Transverse colon (tissue), 4 donors: ENCODE measurements around the gene HMX3. TPM values are rescaled to one million over a fixed set of nuclear protein-coding genes. Genes with fewer than 3 reads are reported as not detected.

Source experiments
- DNase-seq: peaks from one replicate; pipeline ENCODE4 v3.0.0-alpha.2; 2019
- H3K27ac ChIP-seq, 4 donors: fragments of 200-600 bp; sonication (generic); 2 replicates each; pipeline ENCODE4 v1.5.1; 2016 to 2018; ENCODE audit warnings: inconsistent platforms in 4 of 4
- H3K27me3 ChIP-seq: fragments of 200-600 bp; sonication (generic); 2 replicates; pipeline ENCODE4 v1.5.1; 2017; ENCODE audit warnings: inconsistent platforms
- H3K36me3 ChIP-seq, 4 donors: fragments of 200-600 bp; sonication (generic); 2 replicates each; pipeline ENCODE4 v1.5.1; 2017 to 2019; ENCODE audit warnings: inconsistent platforms in 4 of 4
- H3K4me1 ChIP-seq, 4 donors: fragments of 200-600 bp; sonication (generic); 2 replicates each; pipeline ENCODE4 v1.5.1; 2017 to 2020; ENCODE audit warnings: inconsistent platforms in 4 of 4
- H3K4me3 ChIP-seq, 4 donors: fragments of 200-600 bp; sonication (generic); 1 replicate in 1 of 4; 2 replicates in 3 of 4; pipeline versions ENCODE4 v1.5.1 to v1.6.1; 2017 to 2019; ENCODE audit warnings: inconsistent platforms in 4 of 4
- H3K9me3 ChIP-seq, 2 donors: fragments of 200-600 bp; sonication (generic); 2 replicates each; pipeline ENCODE4 v1.5.1; 2017 to 2019; ENCODE audit warnings: inconsistent platforms in 2 of 2
- CTCF ChIP-seq, 5 experiments: fragments of 200-600 bp in 3 of 5; fragments of 450-650 bp in 2 of 5; sonication (generic) in 3 of 5; IDR thresholded peaks; 1 replicate in 2 of 5; 2 replicates in 3 of 5; pipeline ENCODE4 v1.5.1; 2016 to 2017; ENCODE audit warnings: antibody characterized with exemption in 5 of 5, inconsistent platforms in 3 of 5, mild to moderate bottlenecking in 2 of 5, moderate library complexity in 1 of 5
- EP300 ChIP-seq: sonication (generic); formaldehyde crosslinking; IDR thresholded peaks from one replicate; pipeline ENCODE4 v1.6.1; 2017; ENCODE audit warnings: antibody characterized with exemption, low read depth
- POLR2A ChIP-seq: fragments of 450-650 bp; IDR thresholded peaks from one replicate; pipeline ENCODE4 v1.6.1; 2016; ENCODE audit warnings: antibody characterized with exemption, mild to moderate bottlenecking, moderate library complexity
- POLR2AphosphoS5 ChIP-seq, 3 donors: sonication (generic); formaldehyde crosslinking; IDR thresholded peaks; one replicate each; pipeline ENCODE4 v1.6.1; 2016; ENCODE audit warnings: antibody characterized with exemption in 3 of 3
- WGBS, 2 donors: methylation state at CpG; one replicate each; pipeline ENCODE4 v1.1.5; 2018; ENCODE audit warnings: low coverage in 1 of 2; 5-methylcytosine and 5-hydroxymethylcytosine counted together
- in situ Hi-C, 4 donors: fragments of 200-750 bp; cut with MboI; loops; one replicate each; pipeline versions ENCODE4 v1.15.0 to v1.15.1; 2017; ENCODE audit warnings: low sequenced_read_pairs in 3 of 4, low pct_ligation_motif_present in 1 of 4, low pct_unique_long_range_greater_than_20kb in 1 of 4
- intact Hi-C: fragments of 100-400 bp; cut with DNase I; formaldehyde crosslinking; loops from one replicate; pipeline ENCODE4 v1.15.1; 2023; ENCODE audit warnings: low total_unique reads
- total RNA-seq, 4 donors: library from RNA; depleted of rRNA; stranded (reverse); fragments of >200 nt; gene quantifications; one replicate each; pipeline ENCODE4 v1.1.0, GENCODE V29; 2016

HMX3 gene
- total RNA-seq, 4 donors from 2014 or later: 1.2 to 1.7 TPM; not detected in 2

DNA sequence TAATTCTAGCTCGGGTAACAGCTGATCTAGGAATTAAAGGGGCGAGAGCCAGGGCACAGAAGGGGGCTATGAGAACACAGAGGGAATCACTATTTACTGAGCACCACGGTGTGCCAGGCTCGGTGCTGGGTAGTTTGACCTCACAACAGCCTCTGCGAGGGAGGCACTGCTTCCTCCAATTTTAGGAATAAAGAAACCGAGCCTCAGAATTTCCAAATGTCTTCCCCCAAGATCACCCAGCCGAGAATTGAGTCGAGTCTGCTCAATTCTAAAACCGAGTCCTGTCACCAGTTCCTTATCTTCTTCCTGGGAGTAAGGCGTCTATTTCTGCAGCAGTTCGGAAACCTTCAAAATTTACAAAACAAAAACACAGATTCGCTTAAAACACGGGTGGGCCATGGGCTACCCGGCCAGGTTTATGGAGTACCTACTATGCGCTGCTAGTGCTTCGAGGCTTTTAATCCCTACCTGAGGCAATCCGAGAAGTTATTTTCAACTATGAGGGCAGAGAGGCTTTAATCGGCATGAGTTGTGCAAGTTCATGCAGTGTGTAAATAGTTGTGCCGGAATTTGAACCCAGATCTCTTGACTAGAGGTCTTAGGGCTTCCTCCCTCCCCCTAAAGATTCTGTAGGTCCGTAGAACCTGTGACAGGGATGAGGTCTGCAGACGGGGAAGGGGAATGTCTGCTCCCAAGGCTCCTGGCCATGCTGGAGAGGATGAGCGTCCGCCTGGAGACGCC, 11.3 kb downstream of the HMX3 start:
- peaks cover 100% of the 10 kb centered on the region for H3K27me3 ChIP-seq
- WGBS, 2 donors: 14 to 26% methylated on average over 7 to 20 of the region's 24 CpGs
- no peaks in the 10 kb centered on the region for H3K9me3 ChIP-seq
- no peaks in the 10 kb centered on the region for H3K36me3 ChIP-seq
- peaks cover 10 to 61% (median 41%) of the 10 kb centered on the region in 4 donors for H3K4me1 ChIP-seq
- in situ Hi-C loops: loop anchor here in 1 of 4 donors (25.0 kb wide), 1 partner anchor 415 kb away; no protein-coding TSS in a partner anchor
- intact Hi-C loops: no loop called here
- H3K27ac ChIP-seq: no peak overlapping the region
- TF ChIP-seq EP300: no peak
- H3K4me3 ChIP-seq: no peak overlapping the region
- no peak for DNase-seq

DNA sequence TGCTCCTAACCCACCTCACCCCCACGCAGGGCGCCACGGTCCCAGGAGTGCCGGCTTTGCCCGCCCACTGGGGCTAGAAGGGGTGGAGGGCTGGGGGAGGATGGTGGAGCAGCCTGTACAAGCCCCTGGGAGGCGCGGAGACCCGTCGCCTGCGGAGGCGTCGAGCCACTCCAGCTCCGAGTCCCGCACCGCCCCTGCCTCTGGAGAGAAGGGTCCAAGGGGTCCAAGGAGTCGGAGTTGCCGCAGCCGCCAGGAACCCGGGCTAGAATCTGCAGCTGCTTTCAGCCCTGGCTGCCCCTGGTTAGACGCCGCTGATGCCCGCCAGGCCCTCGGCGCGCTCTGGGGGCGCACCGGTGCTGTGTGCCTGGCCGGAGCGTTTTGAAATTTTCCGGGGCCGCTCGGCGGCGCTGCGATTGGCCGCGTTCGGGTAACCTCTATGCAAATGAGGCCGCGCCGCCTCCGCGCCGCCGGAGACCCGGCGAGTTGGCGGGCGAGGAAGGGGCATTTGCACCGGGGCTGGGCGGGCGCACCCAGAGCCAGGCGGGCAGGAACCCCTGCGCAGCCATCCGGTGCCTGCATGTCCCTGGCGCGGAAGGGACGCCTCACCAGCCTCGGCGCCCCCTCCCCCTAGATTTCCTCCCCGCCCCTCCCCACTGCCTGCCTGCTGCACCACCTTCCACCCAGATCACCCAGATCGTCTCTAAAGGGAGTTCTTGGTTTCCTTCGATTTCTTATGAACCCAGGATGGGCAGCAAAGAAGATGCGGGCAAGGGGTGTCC, 12.1 kb downstream of the HMX3 start, which contains the start of gene HMX2:
Gene HMX2, plus strand, starts transcription at position 502 of the 779 bp plus-strand sequence. Its CDS starts 243 bp downstream, at position 745.
- DNase-seq: no peak
- Histone ChIP-seq H3K27ac (no peak within 1 kb of the TSS), H3K4me3 (peak within 1 kb of the TSS in 2 of 4 donors; percentile 5 to 26), H3K9me3 (no peaks in the 10 kb centered on the region), H3K4me1 (peaks cover 10 to 56% (median 41%) of the 10 kb centered on the region in 4 donors), H3K27me3 (peaks cover 100% of the 10 kb centered on the region), H3K36me3 (no peaks in the 10 kb centered on the region)
- WGBS, 2 donors: 8% methylated on average over 45 of the region's 64 CpGs; no CpG with 5 or more reads in 1 of the 2 donors
- no peak for TF ChIP-seq CTCF (IDR thresholded peaks at IDR 0.05)
- TF ChIP-seq EP300: no peak
- no peak for TF ChIP-seq POLR2A
- no peak for TF ChIP-seq POLR2AphosphoS5 (IDR thresholded peaks at IDR 0.05)
- intact Hi-C loops: no loop called here
- in situ Hi-C loops: loop anchor here in 1 of 4 donors (25.0 kb wide), 1 partner anchor 414 kb away; no protein-coding TSS in a partner anchor

GRCh38 chr10:123148414-123149161, 12.8 kb downstream of the HMX3 start:
- DNase-seq: no peak
- in situ Hi-C loops (loop anchor here in 1 of 4 donors (25.0 kb wide), 1 partner anchor 414 kb away; no protein-coding TSS in a partner anchor), intact Hi-C loops (no loop called here)
- H3K27me3 ChIP-seq: peaks cover 99% of the 10 kb centered on the region
- H3K27ac ChIP-seq: no peak overlapping the region
- peaks cover 10 to 55% (median 41%) of the 10 kb centered on the region in 4 donors for H3K4me1 ChIP-seq
- no peaks in the 10 kb centered on the region for H3K36me3 ChIP-seq
- H3K4me3 ChIP-seq: peak overlapping the region in 1 of 4 donors; percentile 26
- TF ChIP-seq POLR2A: no peak
- TF ChIP-seq POLR2AphosphoS5 (IDR thresholded peaks at IDR 0.05): no peak
- TF ChIP-seq EP300: no peak
- WGBS, 2 donors: 11% methylated on average over 26 of the region's 55 CpGs; no CpG with 5 or more reads in 1 of the 2 donors
- no peaks in the 10 kb centered on the region for H3K9me3 ChIP-seq

- 0 to 11% methylated on average over 2 to 12 of the region's 12 CpGs for WGBS, 2 donors
Measured at GRCh38 chr10:123149162-123149567, 13.4 kb downstream of the HMX3 start.

More at GRCh38 chr10:123149162-123149567, 13.4 kb downstream of the HMX3 start:
- peak overlapping the region in 2 of 4 donors; percentile 31 to 47 for H3K4me3 ChIP-seq
- DNase-seq: no peak
- no peaks in the 10 kb centered on the region for H3K36me3 ChIP-seq
- H3K27ac ChIP-seq: no peak overlapping the region
- peaks cover 10 to 54% (median 41%) of the 10 kb centered on the region in 4 donors for H3K4me1 ChIP-seq
- no peaks in the 10 kb centered on the region for H3K9me3 ChIP-seq
- in situ Hi-C loops (loop anchor here in 1 of 4 donors (25.0 kb wide), 1 partner anchor 413 kb away; no protein-coding TSS in a partner anchor), intact Hi-C loops (no loop called here)
- TF ChIP-seq POLR2AphosphoS5 (IDR thresholded peaks at IDR 0.05) (no peak), POLR2A (no peak), EP300 (no peak)
- H3K27me3 ChIP-seq: peaks cover 94% of the 10 kb centered on the region
